K562 (cell line): ENCODE measurements around the gene HOXD4.

Source experiments
- ATF2 ChIP-seq: sonication (generic); formaldehyde crosslinking; IDR thresholded peaks from 2 replicates; pipeline ENCODE4 v1.8.1; 2022; ENCODE audit warnings: missing genetic modification reagents
- HBP1 ChIP-seq: fragments of 450-650 bp; formaldehyde crosslinking; IDR thresholded peaks from 2 replicates; pipeline ENCODE4 v1.4.0; 2022; ENCODE audit warnings: missing genetic modification characterization
- MAFF ChIP-seq: IDR thresholded peaks from 2 replicates; pipeline ENCODE4 v1.6.1; 2012; ENCODE audit warnings: low read length, improper control_type of control experiment
- MBD1 ChIP-seq: fragments of 250-450 bp; sonication (Bioruptor Pico); IDR thresholded peaks from 2 replicates; pipeline ENCODE4 v1.8.0; 2022; ENCODE audit warnings: inconsistent platforms
- POLR2A ChIP-seq: fragments of 450-650 bp; conservative IDR thresholded peaks from 2 replicates; pipeline ENCODE4 v1.6.1; 2016
- SAP30 ChIP-seq: fragments of 200-600 bp; sonication (generic); IDR thresholded peaks from 2 replicates; pipeline ENCODE4 v1.6.1; 2012; ENCODE audit warnings: borderline replicate concordance, low read depth, mild to moderate bottlenecking, moderate library complexity, low read length, control low read depth, inconsistent platforms; ENCODE audit not compliant: insufficient read depth, poor library complexity, severe bottlenecking
- STAG1 ChIP-seq: sonication (generic); formaldehyde crosslinking; IDR thresholded peaks from 2 replicates; pipeline ENCODE4 v1.5.0; 2020; ENCODE audit warnings: missing genetic modification reagents, borderline replicate concordance
- ZNF184 ChIP-seq: sonication (generic); formaldehyde crosslinking; IDR thresholded peaks from 2 replicates; pipeline ENCODE4 v1.5.0; 2020; ENCODE audit warnings: missing genetic modification reagents
- ZNF583 ChIP-seq: fragments of 250-450 bp; sonication (Bioruptor Pico); IDR thresholded peaks from 2 replicates; pipeline ENCODE4 v1.4.0; 2020
- TF ChIP-seq, protein P1 (sequence below), 3 experiments: IDR thresholded peaks in 2 of 3; conservative IDR thresholded peaks in 1 of 3; 2 replicates each; pipeline ENCODE4 v1.5.1; 2011 to 2012; ENCODE audit warnings: low read length in 3 of 3, mild to moderate bottlenecking in 3 of 3, control low read depth in 2 of 3, improper control_type of control experiment in 1 of 3, inconsistent platforms in 1 of 3, low read depth in 1 of 3, mixed read lengths in 1 of 3, moderate library complexity in 1 of 3; ENCODE audit not compliant: insufficient read depth in 2 of 3
- TF ChIP-seq, protein P2 (sequence below): sonication (generic); formaldehyde crosslinking; IDR thresholded peaks from 2 replicates; pipeline ENCODE4 v1.8.1; 2023; ENCODE audit warnings: mild to moderate bottlenecking, missing genetic modification reagents

- TF ChIP-seq ZNF184 (CRISPR knock-in tag): no peak
- TF ChIP-seq, protein P1, sequence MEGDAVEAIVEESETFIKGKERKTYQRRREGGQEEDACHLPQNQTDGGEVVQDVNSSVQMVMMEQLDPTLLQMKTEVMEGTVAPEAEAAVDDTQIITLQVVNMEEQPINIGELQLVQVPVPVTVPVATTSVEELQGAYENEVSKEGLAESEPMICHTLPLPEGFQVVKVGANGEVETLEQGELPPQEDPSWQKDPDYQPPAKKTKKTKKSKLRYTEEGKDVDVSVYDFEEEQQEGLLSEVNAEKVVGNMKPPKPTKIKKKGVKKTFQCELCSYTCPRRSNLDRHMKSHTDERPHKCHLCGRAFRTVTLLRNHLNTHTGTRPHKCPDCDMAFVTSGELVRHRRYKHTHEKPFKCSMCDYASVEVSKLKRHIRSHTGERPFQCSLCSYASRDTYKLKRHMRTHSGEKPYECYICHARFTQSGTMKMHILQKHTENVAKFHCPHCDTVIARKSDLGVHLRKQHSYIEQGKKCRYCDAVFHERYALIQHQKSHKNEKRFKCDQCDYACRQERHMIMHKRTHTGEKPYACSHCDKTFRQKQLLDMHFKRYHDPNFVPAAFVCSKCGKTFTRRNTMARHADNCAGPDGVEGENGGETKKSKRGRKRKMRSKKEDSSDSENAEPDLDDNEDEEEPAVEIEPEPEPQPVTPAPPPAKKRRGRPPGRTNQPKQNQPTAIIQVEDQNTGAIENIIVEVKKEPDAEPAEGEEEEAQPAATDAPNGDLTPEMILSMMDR (IDR thresholded peaks at IDR 0.05 in 2 of 3, conservative IDR thresholded peaks at IDR 0.05 in 1 of 3; ENCODE audit: insufficient read depth in 2 of 3, low read depth in 1 of 3, low read length in 3 of 3): no peak
- TF ChIP-seq POLR2A: no peak
- TF ChIP-seq ZNF583 (CRISPR knock-in tag): no peak
- no peak for TF ChIP-seq MAFF
- TF ChIP-seq STAG1 (CRISPR knock-in tag): no peak
- no peak for TF ChIP-seq MBD1
- no peak for TF ChIP-seq HBP1
- TF ChIP-seq, protein P2, sequence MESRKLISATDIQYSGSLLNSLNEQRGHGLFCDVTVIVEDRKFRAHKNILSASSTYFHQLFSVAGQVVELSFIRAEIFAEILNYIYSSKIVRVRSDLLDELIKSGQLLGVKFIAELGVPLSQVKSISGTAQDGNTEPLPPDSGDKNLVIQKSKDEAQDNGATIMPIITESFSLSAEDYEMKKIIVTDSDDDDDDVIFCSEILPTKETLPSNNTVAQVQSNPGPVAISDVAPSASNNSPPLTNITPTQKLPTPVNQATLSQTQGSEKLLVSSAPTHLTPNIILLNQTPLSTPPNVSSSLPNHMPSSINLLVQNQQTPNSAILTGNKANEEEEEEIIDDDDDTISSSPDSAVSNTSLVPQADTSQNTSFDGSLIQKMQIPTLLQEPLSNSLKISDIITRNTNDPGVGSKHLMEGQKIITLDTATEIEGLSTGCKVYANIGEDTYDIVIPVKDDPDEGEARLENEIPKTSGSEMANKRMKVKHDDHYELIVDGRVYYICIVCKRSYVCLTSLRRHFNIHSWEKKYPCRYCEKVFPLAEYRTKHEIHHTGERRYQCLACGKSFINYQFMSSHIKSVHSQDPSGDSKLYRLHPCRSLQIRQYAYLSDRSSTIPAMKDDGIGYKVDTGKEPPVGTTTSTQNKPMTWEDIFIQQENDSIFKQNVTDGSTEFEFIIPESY (CRISPR knock-in tag): no peak
- TF ChIP-seq ATF2 (CRISPR knock-in tag): no peak
- TF ChIP-seq SAP30: no peak
Observed at GRCh38 chr2:176178757-176179295, 27.5 kb downstream of the HOXD4 start.
